HG02970 (cell line): ENCODE measurements around the gene UQCRC1.

ENCODE experiments used
- ATAC-seq: cut with Tn5 transposase; IDR thresholded peaks from one replicate; pipeline ENCODE4 v1.9.1; 2021; ENCODE audit warnings: mild to moderate bottlenecking, moderate library complexity, moderate number of reproducible peaks; ENCODE audit not compliant: unreplicated experiment, low FRiP score

Gene UQCRC1

DNA sequence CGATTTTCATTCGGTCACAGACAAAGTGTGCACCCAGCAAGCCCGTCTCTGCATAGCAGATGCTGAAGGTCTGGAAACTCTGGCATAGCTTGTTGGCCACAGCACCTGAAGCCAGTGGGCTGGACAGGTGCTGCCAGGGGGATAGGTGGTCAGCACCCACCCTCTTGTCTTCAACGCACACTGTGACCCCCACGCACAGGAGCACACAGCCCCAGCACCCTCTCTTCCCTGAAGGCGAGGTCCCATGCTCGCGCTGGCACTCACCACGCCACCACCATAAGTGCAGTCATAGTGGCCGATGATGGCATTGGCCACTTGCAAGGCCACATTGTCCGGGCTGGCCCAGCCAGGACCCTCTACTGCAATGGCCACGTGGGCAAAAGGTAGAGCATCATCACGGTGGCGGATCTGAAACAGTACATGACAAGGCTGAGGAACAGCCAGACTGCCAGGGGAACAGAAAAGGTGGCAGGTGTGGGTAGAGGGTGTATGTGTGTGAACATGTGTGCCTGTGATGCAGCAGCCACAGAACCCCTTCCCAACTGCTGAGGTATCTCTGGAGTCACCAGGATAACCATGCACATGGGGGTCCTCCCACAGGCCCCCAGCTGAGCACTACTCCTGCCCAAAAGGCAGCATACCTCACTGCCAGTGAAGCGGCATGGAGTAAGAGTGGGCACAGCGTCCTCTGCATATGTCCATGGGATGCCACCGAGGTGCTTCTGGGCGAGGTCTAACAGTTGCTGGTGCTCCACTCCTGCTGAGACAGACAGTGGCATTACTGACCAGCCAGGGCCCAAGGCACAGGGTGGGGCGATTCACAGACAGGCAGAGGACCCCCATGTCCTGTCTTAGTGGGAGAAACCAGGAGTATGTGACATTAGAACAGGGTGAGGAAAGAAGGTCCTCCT lies 8.5 kb downstream of the UQCRC1 start:
- ATAC-seq = no peak

DNA sequence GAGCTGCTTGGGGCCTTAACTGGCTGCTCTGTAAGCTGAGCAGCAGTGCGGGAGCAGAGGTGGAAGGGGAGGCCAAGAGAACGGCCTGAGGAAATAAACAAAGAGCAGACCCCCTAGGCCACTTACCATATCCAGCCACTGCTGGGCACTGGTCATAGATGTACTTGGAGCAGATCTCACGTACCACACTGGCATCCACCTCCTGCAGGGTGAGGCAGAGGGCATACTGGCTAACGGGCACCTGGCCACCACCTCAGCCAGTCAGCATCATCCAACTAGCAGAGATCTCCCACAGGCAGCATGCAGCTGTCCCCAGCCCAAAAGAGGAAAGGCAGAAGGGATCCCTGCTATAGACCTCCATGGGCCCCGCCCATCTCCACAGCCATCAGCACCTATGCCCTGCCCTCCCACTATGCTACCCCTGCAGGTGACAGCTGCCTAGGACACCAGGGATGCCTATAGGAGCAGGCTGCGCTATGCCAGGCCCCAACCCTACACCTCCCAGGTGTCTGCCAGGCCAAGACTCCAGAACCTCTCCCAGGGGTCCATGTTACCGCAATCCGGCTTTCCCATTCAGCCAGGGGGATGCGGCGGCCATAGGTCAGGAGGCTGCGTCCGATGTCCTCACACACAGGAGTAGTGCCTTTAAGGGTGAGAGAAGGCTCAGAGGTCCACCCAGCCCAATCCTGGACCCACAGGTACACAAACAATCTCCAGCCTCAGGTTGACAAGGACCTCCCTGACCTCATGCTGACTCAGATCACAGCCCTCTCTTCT lies 9.7 kb downstream of the UQCRC1 start:
- no peak for ATAC-seq

DNA sequence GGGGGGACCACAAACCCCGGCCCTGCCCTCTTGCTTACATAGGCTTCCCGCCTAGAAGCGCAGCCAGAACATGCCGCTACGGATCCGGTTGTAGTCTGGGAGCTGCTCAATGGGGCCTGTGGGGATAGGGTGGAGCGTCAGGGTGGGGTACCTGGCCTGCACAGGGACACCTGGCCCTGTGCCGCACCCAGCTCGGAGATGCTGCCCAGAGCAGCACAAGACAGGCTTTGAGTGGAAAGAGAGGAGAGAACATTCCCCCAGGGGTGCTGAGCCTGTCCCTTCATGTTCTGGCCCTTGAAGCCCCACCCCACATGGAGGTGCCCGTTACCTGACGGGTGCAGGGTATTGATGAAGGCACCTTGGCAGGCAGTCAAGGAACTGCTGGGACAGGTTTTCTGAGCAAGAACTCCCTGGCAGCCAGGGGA lies 10.4 kb downstream of the UQCRC1 start:
- ATAC-seq = no peak

DNA sequence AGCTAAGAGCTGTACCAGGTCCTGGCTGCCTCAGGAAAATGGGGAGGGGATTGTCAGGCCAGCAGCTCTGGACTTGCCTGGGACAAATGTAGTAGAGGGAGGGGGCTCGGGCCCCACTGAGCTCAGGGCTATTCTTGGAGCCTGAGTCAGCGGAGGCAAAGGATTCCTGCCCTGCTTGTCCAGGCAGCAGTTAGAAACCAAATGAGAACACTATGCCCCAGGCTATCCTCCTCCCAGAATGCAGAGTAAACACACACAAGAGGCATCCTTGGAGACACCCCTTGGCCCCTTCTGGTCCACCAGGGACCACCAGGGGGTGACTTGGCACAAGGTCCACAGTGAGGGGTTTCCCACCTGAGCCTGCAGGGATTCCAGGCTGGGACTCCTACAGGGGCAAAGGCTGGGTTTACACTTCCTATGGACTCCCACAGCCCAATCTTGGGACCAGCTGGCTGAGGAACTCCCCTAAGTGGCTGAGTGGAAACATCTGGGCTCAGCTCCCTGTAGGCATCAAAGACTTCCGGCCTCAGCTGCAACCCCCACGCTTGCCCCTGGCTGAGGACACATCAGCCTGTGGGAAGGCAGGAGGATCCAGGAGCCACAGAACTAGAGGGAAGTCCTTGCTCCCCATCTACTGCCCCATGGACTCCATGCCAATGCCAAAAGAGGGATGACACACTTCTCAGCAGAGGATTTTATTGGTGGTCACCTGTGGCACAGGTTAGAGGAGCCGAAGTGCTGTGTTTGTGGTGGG lies 10.9 kb downstream of the UQCRC1 start:
- no peak for ATAC-seq

DNA sequence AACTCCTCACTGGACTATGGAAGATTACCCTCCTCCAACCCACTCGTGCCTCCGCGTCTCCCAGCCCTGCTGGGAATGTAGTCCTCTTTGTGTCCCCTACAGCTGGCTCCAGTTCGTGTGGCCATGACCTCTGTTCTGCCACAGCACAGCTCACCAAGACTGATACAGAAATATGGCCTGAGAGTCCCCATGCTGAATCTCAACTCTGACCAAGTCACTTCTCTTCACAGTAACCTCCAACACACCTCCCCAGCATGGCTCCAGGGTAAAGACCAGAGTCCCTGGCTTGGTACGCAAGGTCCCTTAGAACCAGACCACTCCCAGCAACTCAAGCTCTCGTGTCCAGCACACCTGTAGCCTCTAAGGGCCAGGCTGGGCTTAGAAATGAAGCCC lies 12.0 kb downstream of the UQCRC1 start:
- no peak for ATAC-seq

DNA sequence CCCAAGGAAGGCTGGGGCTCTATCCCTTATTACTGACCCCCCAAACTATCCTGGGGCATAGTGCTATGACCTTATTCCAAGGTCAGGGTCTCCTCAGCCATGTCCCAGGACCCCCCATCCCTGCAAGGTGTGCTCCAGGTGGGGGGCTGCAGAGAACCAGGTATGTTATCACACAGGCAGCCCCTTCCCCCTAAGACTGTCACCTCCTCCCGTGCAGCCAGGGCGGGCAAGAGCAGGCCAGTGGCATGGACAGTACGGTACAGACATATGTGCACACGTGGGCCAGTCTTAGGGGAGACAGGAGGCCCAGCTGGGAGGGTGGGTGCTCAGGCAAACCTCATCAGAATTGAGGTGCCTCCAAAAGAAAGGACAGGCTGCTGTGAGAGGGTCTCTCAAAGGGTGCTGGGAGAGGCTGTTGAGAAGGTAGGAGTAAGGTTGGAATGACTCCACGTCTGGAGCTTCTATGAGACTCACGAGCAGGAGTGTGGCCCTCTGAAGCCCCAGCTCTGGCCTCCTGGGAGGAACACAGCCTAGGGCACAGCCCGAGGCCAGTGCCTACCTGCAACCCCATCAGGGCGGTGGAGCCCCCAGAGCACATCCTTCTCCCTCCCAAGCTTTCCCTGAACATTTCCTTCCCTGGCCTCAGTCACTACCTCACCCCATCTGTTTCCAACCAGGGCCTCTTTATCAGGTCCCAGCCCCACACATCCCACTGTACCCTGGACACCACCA lies 12.6 kb downstream of the UQCRC1 start:
- ATAC-seq = no peak

DNA sequence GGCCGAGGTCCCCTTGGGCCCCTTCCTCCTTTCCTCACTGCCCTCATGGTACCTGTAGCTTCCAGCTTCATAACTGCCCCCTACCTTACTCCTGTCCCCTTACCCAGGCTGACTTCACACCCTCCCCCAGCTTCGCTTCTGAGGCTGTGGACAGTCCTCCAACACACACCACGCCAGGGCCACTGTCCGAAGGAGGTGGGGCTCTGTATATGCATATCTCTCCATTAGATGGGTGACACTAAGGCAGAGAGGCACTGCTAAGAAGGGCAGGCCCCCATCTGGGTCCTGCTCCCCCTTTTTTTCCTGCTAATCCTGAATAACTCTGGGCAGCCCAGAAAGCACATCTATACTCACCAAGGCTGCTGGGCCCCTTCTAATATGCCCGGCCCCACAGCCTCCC lies 13.3 kb downstream of the UQCRC1 start:
- ATAC-seq = no peak

DNA sequence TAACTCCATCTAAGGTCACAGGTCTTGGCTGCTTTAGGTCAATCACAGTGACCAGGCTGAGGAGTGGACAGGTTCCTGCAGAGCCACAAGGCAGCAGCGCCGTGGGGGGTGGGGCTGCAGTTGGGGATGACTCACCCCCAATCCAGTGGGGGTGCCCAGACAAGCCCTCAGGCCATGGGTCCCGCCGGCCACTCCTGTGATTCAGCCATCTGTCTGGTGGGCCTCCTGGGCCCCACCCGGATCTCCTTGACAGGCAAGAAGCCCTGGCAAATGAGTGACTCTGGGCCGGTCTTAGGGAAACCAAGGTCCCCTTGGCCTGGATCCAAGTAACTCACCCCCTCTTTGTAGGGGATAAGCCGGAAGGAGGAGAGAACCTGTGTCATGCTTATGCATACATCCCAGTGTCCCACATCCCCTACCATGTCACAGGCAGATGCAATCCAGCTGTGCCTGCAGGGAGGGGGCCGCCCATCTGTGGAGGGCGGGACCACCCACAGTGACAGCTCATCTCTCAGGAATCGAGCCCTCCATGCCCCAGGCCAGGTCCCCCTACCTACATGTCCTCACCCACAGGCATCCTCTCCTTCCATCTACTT lies 13.8 kb downstream of the UQCRC1 start:
- ATAC-seq = no peak

DNA sequence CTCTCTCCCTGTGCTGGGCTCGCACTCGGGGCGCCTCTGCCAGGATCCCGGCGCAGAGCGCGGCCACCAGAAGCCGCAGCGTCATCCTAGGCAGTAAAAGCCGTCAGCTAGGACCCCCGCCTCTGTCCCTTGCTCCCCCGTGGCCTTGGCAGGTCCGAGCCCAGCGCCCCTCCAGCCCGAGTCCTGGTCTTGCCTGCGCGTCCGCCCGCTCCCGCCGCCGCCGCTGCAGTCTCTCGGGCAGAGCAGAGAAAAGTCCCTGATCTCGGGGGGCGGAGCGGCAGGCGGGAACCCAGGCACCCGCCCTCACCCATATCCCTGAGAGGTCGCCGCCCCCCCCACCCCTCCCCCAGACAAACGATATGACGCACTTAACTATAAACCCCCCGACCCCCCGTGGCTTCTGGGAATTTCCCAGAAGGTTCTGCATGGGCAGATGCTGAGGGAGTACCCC lies 14.3 kb downstream of the UQCRC1 start, which contains the start of gene COL7A1:
TSS of gene COL7A1 (minus strand) at position 255 of the 451 bp plus-strand sequence. CDS start at position 85, 170 bp downstream.
- ATAC-seq = no peak

DNA sequence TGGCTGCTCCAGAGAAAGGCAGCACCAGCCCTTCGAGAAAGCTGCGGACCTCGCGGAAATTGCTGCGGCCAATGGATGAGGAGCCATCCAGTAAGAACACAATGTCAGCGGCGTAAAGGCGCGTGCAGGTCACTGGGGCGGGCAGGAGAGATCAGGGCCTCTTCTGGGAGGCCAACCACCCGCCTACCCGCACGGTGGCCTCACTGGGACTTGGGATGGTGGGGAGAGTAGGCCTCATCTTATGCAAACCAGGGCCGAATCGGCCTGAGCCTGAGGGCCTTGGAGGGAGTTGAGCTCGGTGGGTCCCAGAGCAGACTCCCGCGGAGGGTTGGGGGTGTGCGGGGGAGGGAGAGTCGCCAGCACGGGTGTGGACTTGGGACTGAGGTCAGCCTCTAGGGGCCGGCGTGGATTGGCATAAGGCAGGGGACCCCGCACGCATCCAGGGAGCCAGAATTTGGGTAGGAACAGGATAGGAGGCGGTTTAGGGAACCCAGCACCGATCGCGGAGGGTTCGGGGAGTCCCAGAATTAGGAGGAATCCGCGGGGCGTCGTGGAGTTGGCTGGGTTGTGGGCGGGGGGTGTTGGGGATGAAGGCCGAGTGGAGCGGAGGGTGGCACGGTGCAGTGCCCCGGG lies 14.9 kb downstream of the UQCRC1 start:
- ATAC-seq = no peak

DNA sequence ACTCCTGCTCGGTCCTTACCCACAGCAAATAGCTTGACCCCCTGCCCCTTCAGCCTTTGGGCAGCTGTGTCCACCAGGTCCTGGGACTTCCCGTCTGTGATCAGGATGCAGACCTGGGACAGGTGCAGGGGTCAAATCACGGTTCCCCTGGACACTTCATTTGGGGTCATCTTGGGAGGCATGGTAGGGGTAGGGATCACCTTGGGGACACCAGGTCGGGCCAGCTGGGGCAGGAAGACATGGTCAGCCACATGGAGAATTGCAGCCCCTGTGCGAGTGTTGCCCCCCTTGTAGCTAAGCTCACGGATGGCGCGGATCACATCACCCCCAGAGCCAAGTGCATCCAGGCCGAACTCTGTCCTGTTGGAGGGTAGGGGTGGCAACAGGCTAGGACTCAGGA lies 16.1 kb downstream of the UQCRC1 start:
- no peak for ATAC-seq

DNA sequence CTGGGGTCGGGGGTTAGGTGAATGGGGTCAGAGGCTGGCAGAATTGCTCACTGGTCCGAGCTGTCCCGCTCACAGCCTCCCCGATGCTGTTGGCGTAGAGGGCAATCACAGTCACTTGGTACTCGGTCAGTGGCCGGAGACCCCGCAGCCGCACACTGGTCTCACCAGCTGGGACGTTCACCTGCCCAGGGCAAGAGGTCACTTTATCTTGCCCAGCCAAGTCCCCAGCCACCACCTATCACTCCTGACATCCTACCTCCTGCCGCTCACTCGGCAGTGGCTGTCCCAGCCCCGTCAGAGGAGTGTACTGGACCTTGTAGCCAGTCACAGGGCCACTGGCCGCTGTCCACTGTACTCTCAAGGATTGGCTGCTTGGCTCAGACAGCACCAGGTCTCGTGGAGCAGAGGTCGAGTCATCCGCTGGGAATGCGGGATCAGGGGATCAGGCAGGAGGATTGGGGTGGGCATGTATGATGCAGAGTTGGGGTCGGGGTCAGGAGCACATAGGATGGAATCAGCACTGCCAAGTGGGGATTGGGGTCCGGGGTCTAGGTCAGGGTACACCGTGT lies 16.8 kb downstream of the UQCRC1 start:
- no peak for ATAC-seq

DNA sequence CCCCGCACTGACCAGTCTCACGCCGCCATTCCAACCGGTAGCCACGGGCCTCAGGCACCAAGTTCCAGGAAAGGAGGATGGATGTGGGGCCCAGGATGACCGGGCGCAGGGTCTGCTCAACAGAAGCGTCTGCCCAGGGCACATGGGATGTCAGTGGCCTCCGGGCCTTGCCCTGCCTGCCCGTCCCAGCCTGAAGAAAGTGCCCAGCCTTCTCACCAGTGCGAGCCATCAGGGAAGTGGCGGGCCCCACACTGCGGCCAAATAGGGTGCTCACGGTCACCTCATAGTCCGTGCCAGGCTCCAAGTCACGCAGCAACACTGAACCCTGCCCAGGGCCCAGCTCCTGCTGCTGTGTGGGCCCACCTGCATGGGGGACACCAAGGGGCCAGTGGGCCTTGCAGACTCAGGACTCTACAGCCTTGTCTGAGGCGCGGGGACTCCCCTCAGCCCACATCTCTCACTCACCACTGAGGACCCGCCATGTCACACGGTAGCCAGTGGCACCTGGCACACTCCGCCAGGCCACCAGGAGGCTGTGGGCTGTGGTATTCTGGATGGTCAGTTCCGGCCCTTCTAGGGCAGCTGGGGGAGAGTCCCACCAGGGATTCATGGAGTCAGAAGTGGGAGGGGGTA lies 17.4 kb downstream of the UQCRC1 start:
- no peak for ATAC-seq

DNA sequence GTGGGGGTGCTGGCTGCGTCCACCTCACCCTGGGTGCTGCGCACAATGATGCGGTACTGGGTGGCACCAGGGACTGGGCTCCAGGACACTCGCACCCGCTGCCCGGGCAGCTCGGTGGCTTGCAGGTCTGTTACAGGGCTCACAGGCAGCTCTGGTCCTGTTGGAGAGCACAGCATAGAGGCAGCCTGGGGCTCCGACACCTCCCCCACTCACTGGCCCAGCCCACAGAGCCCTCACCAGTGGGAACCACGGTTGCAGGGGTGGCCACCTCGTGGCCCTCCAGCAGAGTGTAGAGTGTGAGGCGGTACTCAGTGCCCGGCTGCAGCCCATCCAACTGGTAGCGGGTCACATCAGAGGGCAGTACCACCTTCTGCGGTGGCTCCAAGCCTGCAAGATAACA lies 18.0 kb downstream of the UQCRC1 start:
- no peak for ATAC-seq

DNA sequence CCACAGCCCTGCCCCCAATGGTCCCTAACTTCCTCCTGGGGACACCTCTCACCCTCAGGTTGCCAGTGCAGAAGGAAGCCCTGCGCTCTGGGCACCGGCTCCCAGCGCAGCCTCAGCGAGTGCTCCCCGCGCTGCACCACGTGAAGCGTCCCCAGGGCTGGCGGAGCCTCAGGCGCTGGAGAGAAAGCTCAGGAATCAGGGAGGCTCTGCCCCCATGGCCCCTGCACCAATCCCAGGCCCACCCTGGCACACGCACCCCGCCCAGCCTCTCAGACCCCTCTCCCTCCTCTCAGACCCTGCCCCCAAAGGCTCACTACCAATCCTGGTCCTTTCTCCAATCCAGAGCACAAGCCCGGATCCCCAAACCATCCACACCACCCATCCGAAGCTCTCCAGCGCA lies 21.2 kb downstream of the UQCRC1 start:
- ATAC-seq = no peak

DNA sequence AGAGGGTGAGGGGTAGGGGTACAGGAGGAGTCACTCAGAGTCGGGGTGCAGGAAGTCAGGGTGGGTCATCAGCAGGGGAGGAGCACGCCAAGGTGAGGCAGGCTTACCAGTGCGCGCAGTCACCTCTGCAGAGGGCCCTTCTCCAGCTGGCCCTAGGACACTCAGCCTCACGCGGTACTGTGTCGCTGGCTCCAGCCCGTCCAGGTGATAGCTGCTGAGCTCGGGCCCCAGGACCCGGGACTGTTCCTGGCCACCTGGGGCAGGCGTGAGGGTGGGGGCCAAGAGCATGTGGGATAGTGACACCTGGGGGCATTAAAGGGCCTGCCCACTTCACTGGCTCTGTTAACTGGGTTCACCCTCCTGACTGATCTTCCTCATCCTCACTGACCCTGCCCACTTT lies 21.8 kb downstream of the UQCRC1 start:
- no peak for ATAC-seq

DNA sequence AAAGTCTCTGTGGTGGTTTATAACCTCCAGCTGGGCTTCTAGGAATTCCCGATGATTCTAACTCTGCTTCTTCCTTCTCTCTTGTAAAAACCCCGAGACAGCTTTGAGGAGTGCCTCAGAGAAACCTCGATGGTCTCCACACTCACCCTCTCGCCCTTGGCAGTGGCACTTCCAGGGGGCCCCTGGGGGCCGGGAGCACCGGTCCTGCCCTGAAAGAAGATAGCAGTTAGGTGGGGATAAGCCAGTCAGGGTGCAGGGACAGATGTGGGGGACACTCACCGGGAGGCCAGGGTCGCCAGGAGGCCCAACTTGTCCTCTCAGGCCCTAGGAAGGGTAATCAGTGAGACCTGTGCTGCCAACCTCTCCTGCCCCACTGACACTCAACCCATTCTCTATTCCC lies 24.0 kb downstream of the UQCRC1 start:
- ATAC-seq = no peak

DNA sequence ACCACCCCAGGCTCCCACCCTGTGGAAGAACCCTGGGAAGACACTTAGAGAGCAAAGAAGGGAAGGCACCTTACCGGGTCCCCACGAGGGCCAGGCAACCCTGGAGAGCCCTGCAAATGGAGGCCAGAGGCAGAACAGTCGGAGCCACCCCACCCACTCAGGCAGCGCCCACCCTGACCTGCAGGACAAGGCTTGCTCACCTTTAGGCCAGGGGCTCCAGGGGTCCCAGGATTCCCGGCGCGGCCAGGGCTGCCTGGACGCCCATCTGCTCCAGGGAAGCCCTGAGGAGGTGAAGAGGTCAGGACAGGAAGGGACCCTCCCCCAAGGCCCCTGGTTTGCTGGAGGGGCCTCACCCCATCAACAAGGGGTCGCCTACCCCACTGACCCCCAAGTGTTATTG lies 24.6 kb downstream of the UQCRC1 start:
- no peak for ATAC-seq
